CD1c-positive myeloid dendritic cell (primary cell): ENCODE results near the gene COX14.
"Not testable (repeated sequence)": the region's sequence is repeated elsewhere in the genome, so short reads cannot be mapped to it uniquely, and the experiment has no call there.

ENCODE experiments used
- DNase-seq: peaks from one replicate; pipeline ENCODE4 v3.0.0-alpha.2; 2016; ENCODE audit errors: extremely low spot score

The COX14 gene

GRCh38 chr12:50154947-50155346 is 42.9 kb downstream of the COX14 start:
- not testable (repeated sequence) for DNase-seq

GRCh38 chr12:50156641-50157040 is 44.6 kb downstream of the COX14 start:
- no peak for DNase-seq

- DNase-seq, result no peak
Observed at GRCh38 chr12:50157259-50157658, 45.2 kb downstream of the COX14 start.

- no peak for DNase-seq
Observed at GRCh38 chr12:50160643-50161042, 48.6 kb downstream of the COX14 start.

- DNase-seq, result no peak
Observed at GRCh38 chr12:50162230-50162629, 50.2 kb downstream of the COX14 start.

- DNase-seq, result no peak
Observed at GRCh38 chr12:50164963-50165362, 52.9 kb downstream of the COX14 start.

GRCh38 chr12:50166799-50167048 is 54.7 kb downstream of the COX14 start:
- peak; percentile 73 for DNase-seq

- DNase-seq, result peak; percentile 98
Observed at GRCh38 chr12:50167049-50167828, 55.2 kb downstream of the COX14 start, which contains the start of gene CERS5. CERS5 (minus strand) TSS chr12:50167369; CDS start chr12:50167297, 72 bp downstream.
